ENCODE measurements around the gene CCNT1. TPM values are rescaled to one million over a fixed set of nuclear protein-coding genes. Genes with fewer than 3 reads are reported as not detected.

CCNT1 gene
- total and polyA plus RNA-seq, 10 donors, result 4.0 to 53.4 (median 37.4) TPM

DNA sequence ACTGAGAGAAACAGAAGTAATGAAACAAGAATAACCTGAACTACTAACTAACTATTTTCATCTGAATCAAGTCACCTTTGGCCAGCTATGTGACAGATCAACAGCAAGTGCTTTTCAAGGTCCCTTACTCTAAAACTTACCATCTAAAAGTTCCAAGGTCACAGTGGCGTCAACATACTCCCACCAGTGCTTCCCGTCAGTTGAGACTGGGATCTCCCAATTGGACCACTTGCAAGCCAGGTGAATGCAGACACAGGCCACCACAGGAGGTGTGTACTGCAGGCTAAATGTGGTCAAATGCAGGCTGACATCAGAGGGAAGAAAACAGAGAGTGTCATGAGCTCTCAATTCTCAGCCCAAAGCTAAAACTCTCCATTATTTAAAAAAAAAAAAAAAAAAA lies 20.6 kb downstream of the CCNT1 start:
- Histone ChIP-seq H3K27me3 (replicated peaks in 1 of 7) (no peaks in the 10 kb centered on the region), H3K27ac (no peak overlapping the region), H3K9me3 (no peaks in the 10 kb centered on the region), H3K4me1 (peaks cover 0 to 32% (median 4%) of the 10 kb centered on the region in 6 donors), H3K36me3 (peaks cover 8 to 100% (median 75%) of the 10 kb centered on the region in 6 donors), H3K4me3 (no peak overlapping the region)
- 71 to 79% (median 74%) methylated on average over 2 of the region's 2 CpGs for WGBS, 5 donors
- intact Hi-C loops (cut with DNase I; ENCODE audit: low total_unique reads), result no loop called here
- DNase-seq, result no peak
- TF ChIP-seq POLR2AphosphoS5 (IDR thresholded peaks at IDR 0.05), result no peak
- no peak for TF ChIP-seq POLR2A (IDR thresholded peaks at IDR 0.05)
- TF ChIP-seq, protein P1, sequence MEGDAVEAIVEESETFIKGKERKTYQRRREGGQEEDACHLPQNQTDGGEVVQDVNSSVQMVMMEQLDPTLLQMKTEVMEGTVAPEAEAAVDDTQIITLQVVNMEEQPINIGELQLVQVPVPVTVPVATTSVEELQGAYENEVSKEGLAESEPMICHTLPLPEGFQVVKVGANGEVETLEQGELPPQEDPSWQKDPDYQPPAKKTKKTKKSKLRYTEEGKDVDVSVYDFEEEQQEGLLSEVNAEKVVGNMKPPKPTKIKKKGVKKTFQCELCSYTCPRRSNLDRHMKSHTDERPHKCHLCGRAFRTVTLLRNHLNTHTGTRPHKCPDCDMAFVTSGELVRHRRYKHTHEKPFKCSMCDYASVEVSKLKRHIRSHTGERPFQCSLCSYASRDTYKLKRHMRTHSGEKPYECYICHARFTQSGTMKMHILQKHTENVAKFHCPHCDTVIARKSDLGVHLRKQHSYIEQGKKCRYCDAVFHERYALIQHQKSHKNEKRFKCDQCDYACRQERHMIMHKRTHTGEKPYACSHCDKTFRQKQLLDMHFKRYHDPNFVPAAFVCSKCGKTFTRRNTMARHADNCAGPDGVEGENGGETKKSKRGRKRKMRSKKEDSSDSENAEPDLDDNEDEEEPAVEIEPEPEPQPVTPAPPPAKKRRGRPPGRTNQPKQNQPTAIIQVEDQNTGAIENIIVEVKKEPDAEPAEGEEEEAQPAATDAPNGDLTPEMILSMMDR (IDR thresholded peaks at IDR 0.05 in 8 of 11, conservative IDR thresholded peaks at IDR 0.05 in 3 of 11), result no peak

DNA sequence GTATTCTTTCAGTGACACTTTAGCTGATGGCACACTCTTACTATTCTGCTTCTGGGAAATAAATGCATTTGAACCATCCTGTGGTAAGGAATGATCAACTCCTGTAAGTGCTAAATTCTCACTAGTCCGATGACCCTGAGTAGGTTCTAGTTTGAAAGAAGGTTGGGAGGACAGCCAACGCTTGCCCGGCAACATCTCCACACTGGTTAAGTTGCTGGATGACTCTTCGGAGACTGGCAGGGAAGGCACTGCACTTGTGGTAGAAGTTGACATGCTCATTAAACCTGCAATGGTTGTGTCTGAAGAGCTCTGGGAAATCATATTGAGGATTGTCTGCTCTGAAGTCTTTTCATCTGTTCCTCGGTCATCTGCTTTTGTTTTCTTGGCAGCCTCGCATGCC lies 22.5 kb downstream of the CCNT1 start:
- Histone ChIP-seq H3K4me3 (no peak overlapping the region), H3K27me3 (replicated peaks in 1 of 7) (no peaks in the 10 kb centered on the region), H3K9me3 (no peaks in the 10 kb centered on the region), H3K27ac (no peak overlapping the region), H3K4me1 (peaks cover 0 to 26% (median 4%) of the 10 kb centered on the region in 6 donors), H3K36me3 (peaks cover 8 to 100% (median 66%) of the 10 kb centered on the region in 6 donors)
- WGBS, 5 donors, result 95 to 98% (median 97%) methylated on average over 6 of the region's 6 CpGs
- DNase-seq, result no peak
- TF ChIP-seq, protein P1 (IDR thresholded peaks at IDR 0.05 in 8 of 11, conservative IDR thresholded peaks at IDR 0.05 in 3 of 11), result no peak
- TF ChIP-seq POLR2A (IDR thresholded peaks at IDR 0.05), result no peak
- no peak for TF ChIP-seq POLR2AphosphoS5 (IDR thresholded peaks at IDR 0.05)
- intact Hi-C loops (cut with DNase I; ENCODE audit: low total_unique reads), result no loop called here

GRCh38 chr12:48693572-48693971 lies 22.9 kb downstream of the CCNT1 start:
- no peak for DNase-seq
- peaks cover 8 to 100% (median 65%) of the 10 kb centered on the region in 6 donors for H3K36me3 ChIP-seq
- H3K27ac ChIP-seq, result no peak overlapping the region
- no peaks in the 10 kb centered on the region for H3K27me3 ChIP-seq (replicated peaks in 1 of 7)
- no peak overlapping the region for H3K4me3 ChIP-seq
- peaks cover 0 to 24% (median 4%) of the 10 kb centered on the region in 6 donors for H3K4me1 ChIP-seq
- no peaks in the 10 kb centered on the region for H3K9me3 ChIP-seq
- TF ChIP-seq POLR2A (IDR thresholded peaks at IDR 0.05), result no peak
- TF ChIP-seq POLR2AphosphoS5 (IDR thresholded peaks at IDR 0.05), result no peak
- TF ChIP-seq, protein P1 (IDR thresholded peaks at IDR 0.05 in 8 of 11, conservative IDR thresholded peaks at IDR 0.05 in 3 of 11), result no peak
- 93 to 96% (median 95%) methylated on average over 6 of the region's 6 CpGs for WGBS, 5 donors
- intact Hi-C loops (cut with DNase I; ENCODE audit: low total_unique reads), result no loop called here

DNA sequence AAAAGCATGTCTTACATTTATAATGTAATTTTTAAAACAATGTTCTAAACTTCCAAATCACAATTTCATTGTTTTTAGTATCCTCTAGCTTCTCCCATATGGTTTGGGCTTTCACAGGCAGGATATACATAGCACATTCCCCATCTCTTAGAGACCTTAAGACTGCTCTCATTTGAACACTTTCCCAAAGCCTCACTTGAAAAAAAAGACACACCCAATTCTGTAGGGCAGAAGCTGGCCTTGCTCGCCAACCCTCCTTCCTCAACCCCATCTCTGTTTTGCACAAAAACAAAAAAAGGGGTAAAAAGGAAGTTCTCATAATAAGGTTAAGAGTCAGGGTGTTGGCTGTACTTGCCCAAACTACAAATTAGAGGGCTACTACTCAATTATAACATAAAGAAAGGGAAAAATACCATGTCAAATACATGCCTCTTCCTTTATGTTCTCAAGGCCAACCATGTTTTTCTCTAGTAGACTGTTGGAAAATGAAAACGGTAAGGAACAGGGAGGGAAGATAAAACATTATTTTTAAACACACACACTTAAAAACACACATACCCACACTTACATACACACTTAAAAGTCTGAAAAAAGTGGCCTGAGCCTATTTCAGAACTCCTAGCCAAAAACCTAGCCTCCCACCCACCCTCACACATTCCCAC lies 24.6 kb downstream of the CCNT1 start:
- intact Hi-C loops (cut with DNase I; ENCODE audit: low total_unique reads), result no loop called here
- peaks cover 0 to 21% (median 4%) of the 10 kb centered on the region in 6 donors for H3K4me1 ChIP-seq
- WGBS, 5 donors, result 50 to 78% (median 61%) methylated on average over 2 of the region's 2 CpGs
- TF ChIP-seq, protein P1 (IDR thresholded peaks at IDR 0.05 in 8 of 11, conservative IDR thresholded peaks at IDR 0.05 in 3 of 11), result no peak
- no peak for TF ChIP-seq POLR2AphosphoS5 (IDR thresholded peaks at IDR 0.05)
- no peak for TF ChIP-seq POLR2A (IDR thresholded peaks at IDR 0.05)
- peak overlapping the region in 3 of 8 donors; percentile 4 to 37 (median 20) for H3K27ac ChIP-seq
- H3K9me3 ChIP-seq, result no peaks in the 10 kb centered on the region
- H3K4me3 ChIP-seq, result no peak overlapping the region
- no peak for DNase-seq
- peaks cover 8 to 96% (median 58%) of the 10 kb centered on the region in 6 donors for H3K36me3 ChIP-seq
- H3K27me3 ChIP-seq (replicated peaks in 1 of 7), result no peaks in the 10 kb centered on the region

Measured in spleen (tissue), 11 donors.